ENCODE measurements around the gene KCNN1.

Gene KCNN1

DNA sequence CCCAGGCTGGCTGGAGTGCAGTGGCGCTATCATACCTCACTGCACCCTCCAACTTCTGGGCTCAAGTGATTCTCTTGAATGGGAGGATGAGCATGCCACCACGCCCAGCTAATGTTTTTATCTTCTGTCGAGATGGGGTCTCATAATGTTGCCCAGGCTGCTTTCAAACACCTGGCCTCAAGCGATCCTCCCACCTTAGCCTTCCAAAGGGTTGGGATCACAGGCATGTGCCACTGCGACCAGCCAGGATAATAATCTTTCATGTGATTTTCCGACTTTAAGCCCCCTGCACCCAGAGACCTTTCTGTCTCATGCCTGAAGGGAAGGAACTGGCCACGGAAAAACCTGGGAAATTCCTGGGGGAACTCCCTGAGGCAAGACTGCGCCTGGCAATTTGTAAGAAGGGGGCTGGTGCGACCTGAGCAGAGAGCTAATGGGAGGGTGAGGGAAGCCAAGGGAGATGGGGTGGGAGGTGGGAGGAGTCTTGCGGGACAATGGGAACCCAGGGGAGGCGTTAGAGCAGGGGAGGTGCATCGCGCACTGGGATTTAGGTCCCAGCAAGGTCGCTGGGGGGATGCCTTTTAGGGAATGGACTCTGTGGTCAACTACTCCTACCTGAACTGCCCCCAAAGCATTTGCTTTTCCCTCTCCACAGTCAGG, 35.2 kb upstream of the KCNN1 start:
- no peak for TF ChIP-seq SP1 (IDR thresholded peaks at IDR 0.05)
- no peak for TF ChIP-seq ARNT (IDR thresholded peaks at IDR 0.05)
- no peak for TF ChIP-seq TARDBP (IDR thresholded peaks at IDR 0.05)
- no peak for TF ChIP-seq ELF4 (IDR thresholded peaks at IDR 0.05)
- TF ChIP-seq HDGF (IDR thresholded peaks at IDR 0.05; ENCODE audit: borderline replicate concordance), result no peak
- TF ChIP-seq, protein P1, sequence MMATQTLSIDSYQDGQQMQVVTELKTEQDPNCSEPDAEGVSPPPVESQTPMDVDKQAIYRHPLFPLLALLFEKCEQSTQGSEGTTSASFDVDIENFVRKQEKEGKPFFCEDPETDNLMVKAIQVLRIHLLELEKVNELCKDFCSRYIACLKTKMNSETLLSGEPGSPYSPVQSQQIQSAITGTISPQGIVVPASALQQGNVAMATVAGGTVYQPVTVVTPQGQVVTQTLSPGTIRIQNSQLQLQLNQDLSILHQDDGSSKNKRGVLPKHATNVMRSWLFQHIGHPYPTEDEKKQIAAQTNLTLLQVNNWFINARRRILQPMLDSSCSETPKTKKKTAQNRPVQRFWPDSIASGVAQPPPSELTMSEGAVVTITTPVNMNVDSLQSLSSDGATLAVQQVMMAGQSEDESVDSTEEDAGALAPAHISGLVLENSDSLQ (IDR thresholded peaks at IDR 0.05), result no peak
- no peak for TF ChIP-seq L3MBTL2 (conservative IDR thresholded peaks at IDR 0.05)
- TF ChIP-seq LEF1 (IDR thresholded peaks at IDR 0.05; ENCODE audit: borderline replicate concordance), result no peak
- no peak for TF ChIP-seq NFRKB (IDR thresholded peaks at IDR 0.05)
- TF ChIP-seq BHLHE40 (IDR thresholded peaks at IDR 0.05; ENCODE audit: borderline replicate concordance), result no peak
- no peak for TF ChIP-seq ZNF384 (IDR thresholded peaks at IDR 0.05)
- no peak for TF ChIP-seq CTBP1 (IDR thresholded peaks at IDR 0.05; ENCODE audit: borderline replicate concordance)
- TF ChIP-seq FOXK2 (IDR thresholded peaks at IDR 0.05), result no peak
- no peak for TF ChIP-seq SUZ12 (IDR thresholded peaks at IDR 0.05)
- TF ChIP-seq FOXA1 (IDR thresholded peaks at IDR 0.05), result no peak
- no peak for TF ChIP-seq FOXM1 (IDR thresholded peaks at IDR 0.05; ENCODE audit: borderline replicate concordance)
- CTCF ChIA-PET, result interaction anchor here (1.0 to 1.4 kb wide), 3 partner anchors 61 to 72 kb away, joined by 3 to 13 read pairs (median 5); partner anchors contain the start of genes RPL18A and SLC5A5
- POLR2A ChIA-PET, result interaction anchor here (1.9 to 6.3 kb wide), 3 partner anchors 61 to 72 kb away, joined by 12 to 80 read pairs (median 31); partner anchors contain the start of genes RPL18A and SLC5A5
- no peak for DNase-seq (ENCODE audit: extremely low spot score)

DNA sequence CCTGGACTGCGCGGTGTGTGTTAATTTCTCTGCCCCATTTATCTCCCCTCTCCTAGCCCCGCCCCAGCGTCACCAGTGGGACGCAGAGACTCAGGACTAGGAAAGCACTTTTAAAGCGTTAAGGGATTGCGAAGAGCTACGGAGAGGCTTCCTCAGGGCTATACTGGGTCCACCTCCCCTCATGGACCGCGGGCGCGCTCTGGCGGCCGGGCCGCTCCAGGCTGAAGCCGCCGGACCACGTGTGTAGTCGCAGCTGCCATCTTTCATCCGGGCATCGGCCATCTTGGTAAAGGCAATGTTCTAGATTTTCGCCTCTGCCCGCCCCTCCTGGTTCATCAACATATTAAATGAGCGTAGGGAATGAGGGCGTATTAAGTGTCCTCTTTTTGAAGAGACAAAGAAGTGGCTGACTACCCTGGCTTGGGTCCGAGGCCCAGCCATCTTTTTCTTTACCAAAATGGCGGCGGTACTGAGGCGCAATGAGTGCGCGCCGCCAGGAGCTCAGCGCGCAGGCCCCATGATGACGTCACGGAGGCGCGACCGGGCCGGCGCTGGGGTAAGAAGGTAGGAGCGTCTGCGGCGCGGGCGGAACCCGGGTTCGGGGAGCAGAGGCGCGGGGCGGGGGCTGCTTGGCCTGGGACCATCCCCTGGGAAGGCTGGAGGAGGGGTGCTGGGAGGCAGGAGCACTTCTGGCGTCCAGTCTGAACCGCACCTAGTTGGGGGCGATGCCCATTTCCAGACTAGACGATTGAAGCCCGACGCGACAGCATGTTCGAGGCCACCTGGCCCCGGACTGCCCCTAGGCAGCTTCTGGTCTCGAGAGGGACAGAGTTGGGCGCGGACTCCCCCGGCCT, 34.2 kb upstream of the KCNN1 start, which contains the start of gene CCDC124:
Gene CCDC124 (plus strand): TSS at position 531 of the 854 bp plus-strand sequence. CDS start 3,406 bp downstream, outside the sequence.
- peak; percentile 94 for DNase-seq (ENCODE audit: extremely low spot score)
- peak; percentile 67 for TF ChIP-seq ELF4 (IDR thresholded peaks at IDR 0.05)
- peak; percentile 59 for TF ChIP-seq L3MBTL2 (conservative IDR thresholded peaks at IDR 0.05)
- TF ChIP-seq ZNF384 (IDR thresholded peaks at IDR 0.05), result peak; percentile 66
- TF ChIP-seq LEF1 (IDR thresholded peaks at IDR 0.05; ENCODE audit: borderline replicate concordance), result no peak
- TF ChIP-seq NFRKB (IDR thresholded peaks at IDR 0.05), result peak; percentile 66; the same call in 1 of the 2 replicates
- TF ChIP-seq ARNT (IDR thresholded peaks at IDR 0.05), result no peak
- TF ChIP-seq SUZ12 (IDR thresholded peaks at IDR 0.05), result no peak
- TF ChIP-seq HDGF (IDR thresholded peaks at IDR 0.05; ENCODE audit: borderline replicate concordance), result no peak
- TF ChIP-seq FOXK2 (IDR thresholded peaks at IDR 0.05), result no peak
- ChIA-PET CTCF (interaction anchor here (0.5 to 1.4 kb wide), 9 partner anchors 13 to 503 kb away, joined by 3 to 13 read pairs (median 4); partner anchors contain the start of genes RPL18A and SLC5A5), POLR2A (interaction anchor here (0.6 to 6.3 kb wide), 15 partner anchors 10 to 260 kb away, joined by 3 to 80 read pairs (median 5); partner anchors contain the start of genes ARRDC2, KCNN1, MPV17L2 and RPL18A)

DNA sequence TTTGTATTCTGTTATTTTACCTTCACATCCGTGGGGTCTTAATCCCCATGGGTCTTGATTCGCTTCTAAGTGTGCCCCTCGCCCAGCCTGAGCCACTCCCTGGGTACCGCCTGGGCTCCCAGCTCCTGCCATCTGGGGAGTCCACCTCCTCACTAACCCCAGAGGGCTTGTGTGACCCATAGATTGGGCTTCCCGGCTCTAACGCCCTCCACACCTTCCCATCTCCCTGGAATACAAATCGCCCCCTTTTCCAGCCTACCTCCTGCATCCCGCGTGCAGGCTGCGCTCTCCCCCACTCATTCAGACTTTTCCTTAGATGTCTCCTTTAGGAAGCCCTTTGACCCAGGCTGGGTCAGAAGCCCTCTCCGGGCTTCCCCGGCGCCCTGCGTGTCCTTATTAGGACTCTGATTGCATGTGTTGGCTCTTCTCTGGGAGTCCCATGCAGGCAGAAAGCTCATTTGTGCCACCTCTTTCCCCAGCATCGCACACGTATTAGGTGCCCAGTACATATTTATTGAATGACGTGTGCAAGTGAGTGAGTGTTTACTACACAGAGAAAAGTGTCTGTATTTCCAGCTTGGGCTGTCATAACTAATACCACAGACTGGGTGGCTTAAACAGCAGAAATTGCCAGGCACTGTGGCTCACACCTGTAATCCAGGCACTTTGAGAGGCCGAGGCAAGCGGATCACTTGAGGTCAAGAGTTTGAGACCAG, 33.3 kb upstream of the KCNN1 start:
- TF ChIP-seq ZNF384 (IDR thresholded peaks at IDR 0.05) (no peak), ELF4 (IDR thresholded peaks at IDR 0.05) (no peak), TARDBP (IDR thresholded peaks at IDR 0.05) (no peak), BHLHE40 (IDR thresholded peaks at IDR 0.05; ENCODE audit: borderline replicate concordance) (no peak), L3MBTL2 (conservative IDR thresholded peaks at IDR 0.05) (no peak), SP1 (IDR thresholded peaks at IDR 0.05) (no peak)
- no peak for DNase-seq (ENCODE audit: extremely low spot score)
- POLR2A ChIA-PET, result interaction anchor here (0.6 to 6.3 kb wide), 11 partner anchors 9 to 601 kb away, joined by 3 to 80 read pairs (median 6); partner anchors contain the start of genes KCNN1, RPL18A and SLC5A5

DNA sequence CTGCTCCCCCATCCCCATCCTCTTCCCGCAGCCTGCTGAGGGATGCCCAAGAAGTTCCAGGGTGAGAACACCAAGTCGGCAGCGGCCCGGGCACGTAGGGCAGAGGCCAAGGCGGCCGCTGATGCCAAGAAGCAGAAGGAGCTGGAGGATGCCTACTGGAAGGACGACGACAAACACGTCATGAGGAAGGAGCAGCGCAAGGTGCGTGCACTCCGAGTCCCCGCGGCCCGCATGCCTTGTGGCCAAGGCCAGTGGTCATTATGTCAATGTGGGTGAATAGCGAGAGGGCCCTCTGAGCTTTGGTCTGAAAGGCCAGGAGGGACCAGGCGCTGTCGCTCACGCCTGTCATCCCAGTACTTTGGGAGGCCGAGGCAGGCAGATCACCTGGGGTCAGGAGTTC, 30.5 kb upstream of the KCNN1 start:
- TF ChIP-seq ELF4 (IDR thresholded peaks at IDR 0.05) (no peak), FOXM1 (IDR thresholded peaks at IDR 0.05; ENCODE audit: borderline replicate concordance) (no peak), SP1 (IDR thresholded peaks at IDR 0.05) (no peak), SUZ12 (IDR thresholded peaks at IDR 0.05) (no peak), L3MBTL2 (conservative IDR thresholded peaks at IDR 0.05) (no peak), HDGF (IDR thresholded peaks at IDR 0.05; ENCODE audit: borderline replicate concordance) (no peak), CTBP1 (IDR thresholded peaks at IDR 0.05; ENCODE audit: borderline replicate concordance) (no peak)
- DNase-seq (ENCODE audit: extremely low spot score), result no peak
- POLR2A ChIA-PET, result interaction anchor here (1.3 to 1.7 kb wide), 2 partner anchors 62 to 77 kb away, joined by 4 to 7 read pairs; partner anchors contain the start of gene RPL18A
- CTCF ChIA-PET, result interaction anchor here (0.8 to 3.5 kb wide), 2 partner anchors 59 to 68 kb away, joined by 3 to 44 read pairs; no protein-coding TSS in a partner anchor

More for the DNA sequence above, 33.3 kb upstream of the KCNN1 start:
- CTCF ChIA-PET, result interaction anchor here (0.5 to 1.4 kb wide), 8 partner anchors 12 to 504 kb away, joined by 3 to 13 read pairs (median 4); partner anchors contain the start of genes RPL18A and SLC5A5

DNA sequence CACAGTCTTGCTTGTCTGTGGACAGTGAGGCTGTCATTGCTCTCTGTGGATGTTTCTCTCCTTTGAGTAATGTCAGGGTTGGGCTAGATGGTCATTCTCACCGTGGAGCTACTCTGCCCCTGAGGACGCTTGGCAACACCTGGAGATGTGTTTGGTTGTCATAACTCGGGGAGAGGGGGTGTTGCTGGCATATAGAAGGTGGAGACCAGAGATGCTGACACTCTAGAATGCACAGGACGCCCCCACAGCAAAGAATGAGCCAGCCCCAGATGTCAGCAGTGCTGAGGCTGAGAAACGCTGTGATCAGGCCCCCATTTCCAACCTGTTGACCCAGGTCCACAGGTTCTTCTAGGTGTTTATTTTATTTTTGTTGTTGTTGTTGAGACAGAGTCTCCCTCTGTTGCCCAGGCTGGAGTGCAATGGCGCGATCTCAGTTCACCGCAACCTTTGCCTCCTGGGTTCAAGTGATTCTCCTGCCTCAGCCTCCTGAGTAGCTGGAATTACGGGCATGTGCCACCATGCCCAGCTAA, 29.5 kb upstream of the KCNN1 start:
- no peak for DNase-seq (ENCODE audit: extremely low spot score)
- POLR2A ChIA-PET, result interaction anchor here (1.0 kb wide), 1 partner anchor 78 kb away, joined by 4 read pairs; the partner anchor contains the start of gene RPL18A
- CTCF ChIA-PET, result interaction anchor here (0.7 to 3.5 kb wide), 3 partner anchors 58 to 190 kb away, joined by 3 to 44 read pairs (median 5); no protein-coding TSS in a partner anchor
- TF ChIP-seq CTBP1 (IDR thresholded peaks at IDR 0.05; ENCODE audit: borderline replicate concordance), result no peak
- TF ChIP-seq ELF4 (IDR thresholded peaks at IDR 0.05), result no peak
- TF ChIP-seq HDGF (IDR thresholded peaks at IDR 0.05; ENCODE audit: borderline replicate concordance), result no peak
- TF ChIP-seq ZNF384 (IDR thresholded peaks at IDR 0.05), result no peak
- TF ChIP-seq L3MBTL2 (conservative IDR thresholded peaks at IDR 0.05), result no peak
- no peak for TF ChIP-seq NFRKB (IDR thresholded peaks at IDR 0.05)
- no peak for TF ChIP-seq BHLHE40 (IDR thresholded peaks at IDR 0.05; ENCODE audit: borderline replicate concordance)
- no peak for TF ChIP-seq FOXM1 (IDR thresholded peaks at IDR 0.05; ENCODE audit: borderline replicate concordance)
- no peak for TF ChIP-seq LEF1 (IDR thresholded peaks at IDR 0.05; ENCODE audit: borderline replicate concordance)
- no peak for TF ChIP-seq ARNT (IDR thresholded peaks at IDR 0.05)
- TF ChIP-seq FOXK2 (IDR thresholded peaks at IDR 0.05), result no peak
- no peak for TF ChIP-seq SP1 (IDR thresholded peaks at IDR 0.05)
- TF ChIP-seq TARDBP (IDR thresholded peaks at IDR 0.05), result no peak
- TF ChIP-seq, protein P1 (IDR thresholded peaks at IDR 0.05), result no peak
